Left forelimb (tissue), 1 donor: ENCODE results near the gene MFRP.
"Not testable (repeated sequence)": the region's sequence is repeated elsewhere in the genome, so short reads cannot be mapped to it uniquely, and the experiment has no call there.

Experiments used
- DNase-seq: peaks from one replicate; pipeline ENCODE4 v3.0.0-alpha.2; 2018; ENCODE audit warnings: low spot score

The MFRP gene

GRCh38 chr11:119346605-119347004 lies at the start of gene MFRP:
TSS of gene MFRP (minus strand) at chr11:119346705. CDS start at chr11:119346513, 192 bp downstream.
- DNase-seq = no peak

GRCh38 chr11:119391275-119391674 lies 44.8 kb upstream of the MFRP start:
- DNase-seq = no peak

GRCh38 chr11:119389611-119390254 lies 43.2 kb upstream of the MFRP start:
- no peak for DNase-seq

- no peak for DNase-seq
Measured at GRCh38 chr11:119388103-119388502, 41.6 kb upstream of the MFRP start.

GRCh38 chr11:119384332-119384731 lies 37.8 kb upstream of the MFRP start:
- DNase-seq = no peak

GRCh38 chr11:119382513-119382912 lies 36.0 kb upstream of the MFRP start:
- not testable (repeated sequence) for DNase-seq

GRCh38 chr11:119382101-119382500 lies 35.6 kb upstream of the MFRP start:
- no peak for DNase-seq

- peak; percentile 98 for DNase-seq
Measured at GRCh38 chr11:119381181-119381988, 34.9 kb upstream of the MFRP start, which contains the start of gene USP2. TSS of gene USP2 (minus strand) at chr11:119381690. CDS start at chr11:119373480, 8,210 bp downstream.

- DNase-seq = peak; percentile 66
Measured at GRCh38 chr11:119380827-119381180, 34.3 kb upstream of the MFRP start.

- peak; percentile 60 for DNase-seq
Measured at GRCh38 chr11:119380160-119380826, 33.8 kb upstream of the MFRP start.

- no peak for DNase-seq
Measured at GRCh38 chr11:119378851-119379465, 32.5 kb upstream of the MFRP start.

- DNase-seq = no peak
Measured at GRCh38 chr11:119377961-119378667, 31.6 kb upstream of the MFRP start.

GRCh38 chr11:119377112-119377901 lies 30.8 kb upstream of the MFRP start:
- peak; percentile 60 for DNase-seq

GRCh38 chr11:119376197-119376847 lies 29.8 kb upstream of the MFRP start:
- DNase-seq = peak; percentile 77

GRCh38 chr11:119375337-119376196 lies 29.1 kb upstream of the MFRP start:
- DNase-seq = peak; percentile 64

GRCh38 chr11:119374632-119375336 lies 28.3 kb upstream of the MFRP start:
- peak; percentile 63 for DNase-seq

- DNase-seq = peak; percentile 86
Measured at GRCh38 chr11:119373921-119374631, 27.6 kb upstream of the MFRP start.
